BJ (cell line): ENCODE results near the gene TNFRSF4. TPM values are rescaled to one million over a fixed set of nuclear protein-coding genes. Genes with fewer than 3 reads are reported as not detected.
"Not testable (repeated sequence)": the region's sequence is repeated elsewhere in the genome, so short reads cannot be mapped to it uniquely, and the experiment has no call there.

ENCODE experiments used
- CTCF ChIA-PET: fragments of 350-600 bp; formaldehyde crosslinking; extraction: SDS; loops from one replicate; lab custom pipeline; 2021; ENCODE audit warnings: antibody characterized with exemption, inconsistent platforms; lab: Yijun Ruan, JAX
- POLR2A ChIA-PET: fragments of 300-600 bp; sonication (Branson Sonifier 250); formaldehyde crosslinking; extraction: SDS; loops from one replicate; lab custom pipeline; 2021; ENCODE audit warnings: antibody characterized with exemption; lab: Charles Lee
- DNase-seq: peaks from one replicate; pipeline ENCODE4 v3.0.0-alpha.2; 2011; ENCODE audit warnings: low read depth
- H3K27me3 ChIP-seq: 2 replicates; pipeline ENCODE4 v1.6.0; 2011; ENCODE audit warnings: low read length; ENCODE audit not compliant: control insufficient read depth, insufficient read depth
- H3K36me3 ChIP-seq: 2 replicates; pipeline ENCODE4 v1.5.1; 2011; ENCODE audit warnings: low read length; ENCODE audit not compliant: control insufficient read depth, insufficient read depth
- H3K4me3 ChIP-seq: 2 replicates; pipeline ENCODE4 v1.5.1; 2011; ENCODE audit warnings: low read depth, mild to moderate bottlenecking, control low read depth, low read length
- polyA plus RNA-seq: library from polyadenylated mRNA; depleted of rRNA; stranded (reverse); fragments of >200 nt; gene quantifications from 2 replicates; pipeline ENCODE4 v1.2.3, GENCODE V29; 2011
- TF ChIP-seq, protein P1 (sequence below): IDR thresholded peaks from 2 replicates; pipeline ENCODE4 v1.5.1; 2011; ENCODE audit warnings: low read depth, mild to moderate bottlenecking, control low read depth, inconsistent platforms, low read length, moderate library complexity; ENCODE audit not compliant: insufficient read depth

Gene TNFRSF4
- polyA plus RNA-seq, 1 experiment: not detected

DNA sequence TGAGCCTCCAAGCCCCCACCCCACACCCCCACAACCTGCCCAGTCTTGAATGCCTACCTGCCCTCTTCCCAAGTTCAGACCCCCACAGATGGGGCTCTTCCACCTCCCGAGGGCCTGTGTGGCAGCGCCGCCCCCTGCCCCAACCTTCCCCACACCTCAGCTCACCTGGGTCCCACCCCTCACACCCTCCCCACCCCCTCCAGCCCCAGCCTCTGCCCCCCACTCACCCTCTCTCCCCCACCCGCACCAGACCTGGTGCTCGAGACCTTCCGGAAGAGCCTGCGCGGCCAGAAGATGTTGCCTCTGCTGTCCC lies 16.8 kb downstream of the TNFRSF4 start:
- DNase-seq: no peak
- H3K36me3 ChIP-seq: no peaks in the 10 kb centered on the region
- CTCF ChIA-PET: no interaction called here
- TF ChIP-seq, protein P1, sequence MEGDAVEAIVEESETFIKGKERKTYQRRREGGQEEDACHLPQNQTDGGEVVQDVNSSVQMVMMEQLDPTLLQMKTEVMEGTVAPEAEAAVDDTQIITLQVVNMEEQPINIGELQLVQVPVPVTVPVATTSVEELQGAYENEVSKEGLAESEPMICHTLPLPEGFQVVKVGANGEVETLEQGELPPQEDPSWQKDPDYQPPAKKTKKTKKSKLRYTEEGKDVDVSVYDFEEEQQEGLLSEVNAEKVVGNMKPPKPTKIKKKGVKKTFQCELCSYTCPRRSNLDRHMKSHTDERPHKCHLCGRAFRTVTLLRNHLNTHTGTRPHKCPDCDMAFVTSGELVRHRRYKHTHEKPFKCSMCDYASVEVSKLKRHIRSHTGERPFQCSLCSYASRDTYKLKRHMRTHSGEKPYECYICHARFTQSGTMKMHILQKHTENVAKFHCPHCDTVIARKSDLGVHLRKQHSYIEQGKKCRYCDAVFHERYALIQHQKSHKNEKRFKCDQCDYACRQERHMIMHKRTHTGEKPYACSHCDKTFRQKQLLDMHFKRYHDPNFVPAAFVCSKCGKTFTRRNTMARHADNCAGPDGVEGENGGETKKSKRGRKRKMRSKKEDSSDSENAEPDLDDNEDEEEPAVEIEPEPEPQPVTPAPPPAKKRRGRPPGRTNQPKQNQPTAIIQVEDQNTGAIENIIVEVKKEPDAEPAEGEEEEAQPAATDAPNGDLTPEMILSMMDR: no peak
- H3K27me3 ChIP-seq: no peaks in the 10 kb centered on the region
- POLR2A ChIA-PET: no interaction called here
- H3K4me3 ChIP-seq: no peak overlapping the region

DNA sequence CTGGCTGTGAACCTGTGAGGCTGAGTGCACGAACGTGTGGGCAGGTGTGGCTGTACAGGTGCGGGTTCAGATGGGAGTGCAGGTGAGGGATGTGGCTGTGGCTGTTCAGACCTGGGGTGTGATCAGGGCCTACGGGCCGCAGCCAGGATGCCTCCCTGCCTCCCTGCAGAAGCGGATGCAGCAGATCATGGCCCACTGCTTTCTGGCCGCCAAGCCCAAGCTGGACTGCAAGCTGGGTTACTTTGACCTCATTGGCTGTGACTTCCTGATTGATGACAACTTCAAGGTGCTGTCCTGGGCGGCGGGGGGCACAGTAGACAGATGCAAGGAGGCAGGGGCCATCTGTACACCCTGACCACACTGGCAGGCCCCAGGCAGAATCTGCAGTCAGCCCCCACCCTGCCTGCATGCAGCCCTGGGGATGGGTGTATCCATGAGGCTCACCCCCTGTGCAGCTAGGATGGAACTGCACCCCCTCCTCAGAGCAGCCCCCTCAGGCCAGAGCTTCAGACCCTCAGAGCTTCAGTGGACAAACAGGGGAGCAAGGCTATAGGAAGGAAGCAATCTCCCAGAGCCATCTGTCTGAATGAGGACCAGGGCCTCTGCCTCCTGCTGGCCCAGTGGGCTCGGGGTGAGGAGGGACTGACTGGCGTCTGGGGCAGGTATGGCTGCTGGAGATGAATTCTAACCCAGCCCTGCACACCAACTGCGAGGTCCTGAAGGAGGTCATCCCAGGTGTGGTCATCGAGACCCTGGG lies 17.3 kb downstream of the TNFRSF4 start:
- no peak for DNase-seq
- no peak overlapping the region for H3K4me3 ChIP-seq
- ChIA-PET CTCF (interaction anchor here (1.0 kb wide), 1 partner anchor 75 kb away, joined by 3 read pairs; no protein-coding TSS in a partner anchor), POLR2A (no interaction called here)
- TF ChIP-seq, protein P1: no peak
- H3K27me3 ChIP-seq: no peaks in the 10 kb centered on the region
- H3K36me3 ChIP-seq: no peaks in the 10 kb centered on the region

DNA sequence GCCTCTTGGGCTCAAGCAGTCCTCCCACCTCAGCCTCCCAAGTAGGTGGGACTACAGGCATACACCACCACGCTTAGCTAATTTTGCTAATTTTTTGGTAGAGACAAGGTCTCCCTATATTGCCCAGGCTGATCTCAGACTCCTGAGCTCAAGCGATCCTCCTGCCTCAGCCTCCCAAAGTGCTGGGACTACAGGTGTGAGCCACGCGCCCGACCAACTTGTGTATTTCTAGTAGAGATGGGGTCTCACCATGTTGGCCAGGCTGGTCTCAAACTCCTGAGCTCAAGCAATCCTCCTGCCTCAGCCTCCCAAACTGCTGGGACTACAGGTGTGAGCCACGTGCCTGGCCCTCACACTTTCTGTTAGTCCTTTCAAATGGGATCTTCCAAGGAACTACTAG lies 18.2 kb downstream of the TNFRSF4 start:
- H3K27me3 ChIP-seq, DNase-seq, H3K4me3 ChIP-seq, H3K36me3 ChIP-seq, POLR2A ChIA-PET, CTCF ChIA-PET: not testable (repeated sequence)

DNA sequence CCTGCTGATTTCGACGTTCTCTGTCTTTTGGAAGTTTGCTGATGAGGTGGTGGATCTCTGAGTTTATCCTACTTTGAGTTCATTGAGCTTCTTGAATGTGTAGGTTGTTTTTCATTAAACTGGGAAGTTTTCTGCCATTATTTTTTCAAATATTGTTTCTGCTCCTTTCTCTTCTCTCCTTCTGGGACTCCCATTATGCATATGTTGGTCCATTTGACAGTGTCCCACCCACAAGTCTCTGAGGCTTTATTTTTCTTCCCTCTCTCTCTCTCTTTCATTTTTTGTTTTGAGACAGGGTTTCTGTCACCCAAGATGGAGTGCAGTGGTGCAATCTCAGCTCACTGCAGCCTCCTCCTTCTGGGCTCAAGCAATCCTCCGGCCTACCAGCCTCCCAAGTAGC lies 19.2 kb downstream of the TNFRSF4 start:
- H3K27me3 ChIP-seq: no peaks in the 10 kb centered on the region
- ChIA-PET CTCF (no interaction called here), POLR2A (no interaction called here)
- no peak overlapping the region for H3K4me3 ChIP-seq
- no peaks in the 10 kb centered on the region for H3K36me3 ChIP-seq
- DNase-seq: no peak
- TF ChIP-seq, protein P1: no peak

DNA sequence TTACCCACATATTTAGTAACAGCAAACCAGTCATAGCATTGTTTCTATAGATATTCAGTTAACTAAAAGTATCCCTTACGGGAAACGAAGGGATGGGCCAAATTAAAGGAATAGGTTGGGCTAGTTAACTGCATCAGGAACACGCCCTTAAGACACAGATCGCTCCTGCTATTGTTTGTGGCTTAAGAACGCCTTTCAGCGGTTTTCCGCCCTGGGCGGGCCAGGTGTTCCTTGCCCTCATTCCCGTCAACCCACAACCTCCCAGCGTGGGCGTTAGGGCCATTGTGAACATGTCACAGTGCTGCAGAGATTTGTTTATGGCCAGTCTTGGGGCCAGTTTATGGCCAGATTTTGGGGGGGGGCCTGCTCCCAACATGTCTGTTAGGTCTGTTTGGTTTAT lies 22.2 kb downstream of the TNFRSF4 start:
- CTCF ChIA-PET: no interaction called here
- TF ChIP-seq, protein P1: no peak
- H3K36me3 ChIP-seq: no peaks in the 10 kb centered on the region
- no peak overlapping the region for H3K4me3 ChIP-seq
- POLR2A ChIA-PET: interaction anchor here (0.6 kb wide), 1 partner anchor 39 kb away, joined by 6 read pairs; no protein-coding TSS in a partner anchor
- no peak for DNase-seq
- H3K27me3 ChIP-seq: no peaks in the 10 kb centered on the region

DNA sequence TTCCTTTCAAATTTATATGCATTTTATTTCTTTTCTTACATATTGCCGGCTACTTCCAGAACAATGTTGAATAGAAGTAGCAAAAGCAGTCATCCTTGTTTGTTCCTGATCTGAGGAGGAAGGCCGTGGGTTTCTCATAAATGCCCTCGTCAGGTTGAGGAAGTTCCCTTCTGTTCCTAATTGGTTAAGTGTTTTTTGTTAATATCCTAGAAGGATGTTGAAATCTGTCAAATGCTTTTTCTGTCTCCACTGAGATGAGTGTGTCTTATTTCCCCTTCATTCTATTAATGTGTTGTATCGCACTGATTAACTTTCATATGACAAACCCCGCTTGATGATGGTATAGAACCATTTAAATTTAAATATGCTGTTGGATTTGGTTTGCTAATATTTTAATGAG lies 24.8 kb downstream of the TNFRSF4 start:
- Histone ChIP-seq H3K36me3 (no peaks in the 10 kb centered on the region), H3K27me3 (no peaks in the 10 kb centered on the region), H3K4me3 (no peak overlapping the region)
- ChIA-PET POLR2A (no interaction called here), CTCF (interaction anchor here (1.6 kb wide), 1 partner anchor 10 kb away, joined by 3 read pairs; no protein-coding TSS in a partner anchor)
- no peak for DNase-seq
- TF ChIP-seq, protein P1: no peak
